ENCODE results near the gene KCNMA1. TPM values are rescaled to one million over a fixed set of nuclear protein-coding genes. Genes with fewer than 3 reads are reported as not detected.

The KCNMA1 gene
- total RNA-seq, 2 donors from 2014 or later: 168 to 188 TPM

- H3K4me1 ChIP-seq (ENCODE audit: control insufficient read depth in 1 of 2, low read depth in 2 of 2): peaks cover 28 to 61% of the 10 kb centered on the region in 2 donors
- no peaks in the 10 kb centered on the region for H3K27me3 ChIP-seq (replicated peaks; ENCODE audit: insufficient read depth)
- TF ChIP-seq, protein P1, sequence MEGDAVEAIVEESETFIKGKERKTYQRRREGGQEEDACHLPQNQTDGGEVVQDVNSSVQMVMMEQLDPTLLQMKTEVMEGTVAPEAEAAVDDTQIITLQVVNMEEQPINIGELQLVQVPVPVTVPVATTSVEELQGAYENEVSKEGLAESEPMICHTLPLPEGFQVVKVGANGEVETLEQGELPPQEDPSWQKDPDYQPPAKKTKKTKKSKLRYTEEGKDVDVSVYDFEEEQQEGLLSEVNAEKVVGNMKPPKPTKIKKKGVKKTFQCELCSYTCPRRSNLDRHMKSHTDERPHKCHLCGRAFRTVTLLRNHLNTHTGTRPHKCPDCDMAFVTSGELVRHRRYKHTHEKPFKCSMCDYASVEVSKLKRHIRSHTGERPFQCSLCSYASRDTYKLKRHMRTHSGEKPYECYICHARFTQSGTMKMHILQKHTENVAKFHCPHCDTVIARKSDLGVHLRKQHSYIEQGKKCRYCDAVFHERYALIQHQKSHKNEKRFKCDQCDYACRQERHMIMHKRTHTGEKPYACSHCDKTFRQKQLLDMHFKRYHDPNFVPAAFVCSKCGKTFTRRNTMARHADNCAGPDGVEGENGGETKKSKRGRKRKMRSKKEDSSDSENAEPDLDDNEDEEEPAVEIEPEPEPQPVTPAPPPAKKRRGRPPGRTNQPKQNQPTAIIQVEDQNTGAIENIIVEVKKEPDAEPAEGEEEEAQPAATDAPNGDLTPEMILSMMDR (IDR thresholded peaks at IDR 0.05): no peak
- DNase-seq (ENCODE audit: low spot score) (no peak), ATAC-seq (ENCODE audit: insufficient number of reproducible peaks, low FRiP score, low read depth) (no peak)
- H3K9me3 ChIP-seq: no peaks in the 10 kb centered on the region
- H3K36me3 ChIP-seq: no peaks in the 10 kb centered on the region
- no peak overlapping the region for H3K27ac ChIP-seq
- no peak overlapping the region for H3K4me3 ChIP-seq
Measured at GRCh38 chr10:77507291-77507880, 130.2 kb downstream of the KCNMA1 start.

DNA sequence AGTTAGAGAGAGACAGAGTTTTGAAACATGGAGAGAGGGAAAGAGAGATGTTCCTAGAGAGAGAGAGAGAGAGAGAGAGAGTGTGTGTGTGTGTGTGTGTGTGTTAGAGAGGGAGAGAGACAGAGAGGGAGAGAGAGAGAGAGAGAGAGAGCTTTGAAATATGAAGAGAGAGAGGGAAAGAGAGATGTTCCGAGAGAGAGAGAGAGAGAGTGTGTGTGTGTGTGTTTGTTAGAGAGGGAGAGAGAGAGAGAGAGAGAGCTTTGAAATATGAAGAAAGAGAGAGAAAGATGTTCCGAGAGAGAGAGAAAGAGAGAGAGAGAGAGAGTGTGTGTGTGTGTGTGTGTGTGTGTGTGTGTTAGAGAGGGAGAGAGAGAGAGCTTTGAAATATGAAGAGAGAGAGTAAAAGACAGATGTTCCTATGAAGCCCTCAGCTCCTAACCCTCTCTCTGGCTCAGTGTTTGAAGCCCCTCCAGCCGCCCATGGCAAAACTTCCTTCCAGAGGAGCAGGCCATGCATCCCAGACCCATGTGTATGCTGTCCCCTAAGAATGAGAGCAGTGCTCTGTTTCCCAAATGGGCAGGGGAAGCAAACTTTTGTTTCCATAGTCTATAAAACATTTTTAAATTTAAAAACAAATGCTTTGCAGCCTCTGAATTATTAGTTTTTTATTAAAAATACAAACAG is 130.9 kb downstream of the KCNMA1 start:
- TF ChIP-seq, protein P1 (IDR thresholded peaks at IDR 0.05): no peak

DNA sequence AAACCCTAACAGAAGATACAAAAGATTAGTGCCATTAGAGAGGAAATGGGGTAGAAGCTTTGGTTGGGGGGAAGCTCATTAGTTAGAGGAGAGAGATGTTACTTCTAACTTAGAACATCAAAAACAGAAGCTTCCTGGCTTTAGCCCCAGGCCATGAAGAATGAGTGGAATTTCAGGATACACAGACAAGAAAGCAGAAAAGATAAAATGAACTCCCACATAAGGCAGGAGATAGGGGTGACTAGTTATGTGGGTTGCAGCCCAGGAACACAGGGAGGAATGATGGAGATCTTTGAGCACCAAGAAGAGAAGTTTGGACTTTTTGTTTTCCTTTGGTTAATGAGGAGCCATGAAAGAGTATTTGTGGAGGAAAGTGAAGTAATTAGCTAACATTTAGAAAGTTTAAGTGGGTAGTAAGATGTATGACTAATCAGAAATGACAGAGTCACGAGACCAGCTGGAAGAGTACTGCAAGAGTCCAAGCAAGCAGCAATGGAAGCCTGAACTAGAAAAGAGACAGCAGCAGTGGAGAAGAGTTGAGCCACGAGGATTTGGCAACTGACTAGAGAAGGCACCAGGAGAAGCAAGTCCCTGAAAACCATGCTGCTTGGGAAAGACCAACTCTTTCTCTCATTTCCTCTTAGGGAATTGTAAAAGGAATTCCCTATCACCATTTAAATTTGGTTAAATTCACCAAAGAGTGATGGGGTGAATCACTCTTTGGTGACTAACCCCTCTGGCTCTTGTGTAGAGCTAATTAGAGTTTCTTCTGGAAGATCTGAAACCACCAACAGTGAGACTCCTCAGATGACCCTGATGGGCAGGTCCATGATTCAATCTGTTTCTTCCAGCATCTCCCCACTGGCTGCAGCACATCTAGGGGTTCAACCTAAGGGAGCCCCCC is 131.9 kb downstream of the KCNMA1 start:
- peak overlapping the region in 1 of 2 donors; percentile 29 for H3K27ac ChIP-seq
- no peaks in the 10 kb centered on the region for H3K9me3 ChIP-seq
- no peaks in the 10 kb centered on the region for H3K27me3 ChIP-seq (replicated peaks; ENCODE audit: insufficient read depth)
- DNase-seq (ENCODE audit: low spot score) (no peak), ATAC-seq (ENCODE audit: insufficient number of reproducible peaks, low FRiP score, low read depth) (no peak)
- H3K4me1 ChIP-seq (ENCODE audit: control insufficient read depth in 1 of 2, low read depth in 2 of 2): peaks cover 26 to 57% of the 10 kb centered on the region in 2 donors
- no peak overlapping the region for H3K4me3 ChIP-seq
- no peaks in the 10 kb centered on the region for H3K36me3 ChIP-seq
- TF ChIP-seq, protein P1 (IDR thresholded peaks at IDR 0.05): no peak

More for the DNA sequence above, 130.9 kb downstream of the KCNMA1 start:
- H3K36me3 ChIP-seq: no peaks in the 10 kb centered on the region
- DNase-seq (ENCODE audit: low spot score) (no peak), ATAC-seq (ENCODE audit: insufficient number of reproducible peaks, low FRiP score, low read depth) (no peak)
- H3K4me3 ChIP-seq: no peak overlapping the region
- no peaks in the 10 kb centered on the region for H3K27me3 ChIP-seq (replicated peaks; ENCODE audit: insufficient read depth)
- H3K9me3 ChIP-seq: no peaks in the 10 kb centered on the region
- H3K4me1 ChIP-seq (ENCODE audit: control insufficient read depth in 1 of 2, low read depth in 2 of 2): peaks cover 28 to 57% of the 10 kb centered on the region in 2 donors
- peak overlapping the region in 1 of 2 donors; percentile 11 for H3K27ac ChIP-seq

- Histone ChIP-seq H3K4me1 (ENCODE audit: control insufficient read depth in 1 of 2, low read depth in 2 of 2) (peaks cover 26 to 54% of the 10 kb centered on the region in 2 donors), H3K27ac (no peak overlapping the region), H3K36me3 (no peaks in the 10 kb centered on the region), H3K4me3 (no peak overlapping the region), H3K9me3 (no peaks in the 10 kb centered on the region), H3K27me3 (replicated peaks; ENCODE audit: insufficient read depth) (no peaks in the 10 kb centered on the region)
- TF ChIP-seq, protein P1 (IDR thresholded peaks at IDR 0.05): no peak
- DNase-seq (ENCODE audit: low spot score): no peak
- ATAC-seq (ENCODE audit: insufficient number of reproducible peaks, low FRiP score, low read depth): no peak
Measured at GRCh38 chr10:77504873-77505257, 132.7 kb downstream of the KCNMA1 start.
